CD4-positive, alpha-beta T cell (primary cell): ENCODE measurements around the gene CDH2. TPM values are rescaled to one million over a fixed set of nuclear protein-coding genes. Genes with fewer than 3 reads are reported as not detected.

ENCODE experiments used
- ATAC-seq: fragments of 200-7000 bp; cut with Tn5 transposase; one replicate; pipeline ENCODE4 v1.10.0; 2022; ENCODE audit warnings: mild to moderate bottlenecking; ENCODE audit not compliant: poor library complexity
- CTCF ChIA-PET: fragments of 350-600 bp; sonication (Branson Sonifier 250); formaldehyde crosslinking; loops from one replicate; lab custom pipeline; 2021; ENCODE audit warnings: antibody characterized with exemption, inconsistent platforms; lab: Charles Lee
- POLR2A ChIA-PET: fragments of 350-600 bp; sonication (Branson Sonifier 250); formaldehyde crosslinking; loops from one replicate; lab custom pipeline; 2021; ENCODE audit warnings: antibody characterized with exemption, inconsistent platforms; lab: Charles Lee
- DNase-seq, 14 experiments: peaks; one replicate each; pipeline ENCODE4 v3.0.0-alpha.2; 2013 to 2020; ENCODE audit warnings: mixed read lengths in 2 of 14
- H3K27ac ChIP-seq, 2 donors: one replicate each; pipeline versions ENCODE4 v1.5.1 to v1.7.0; 2013; ENCODE audit warnings: low read length in 2 of 2, low read depth in 1 of 2, mild to moderate bottlenecking in 1 of 2
- H3K27me3 ChIP-seq, 2 experiments: 1 replicate in 1 of 2; 2 replicates in 1 of 2; pipeline versions ENCODE4 v1.6.1 to v1.7.0; 2013; ENCODE audit warnings: low read length in 2 of 2, control low read depth in 1 of 2, mild to moderate bottlenecking in 1 of 2, moderate library complexity in 1 of 2; ENCODE audit not compliant: insufficient read depth in 2 of 2, control insufficient read depth in 1 of 2
- H3K36me3 ChIP-seq: one replicate; pipeline ENCODE4 v1.6.1; 2013; ENCODE audit warnings: low read length, control low read depth; ENCODE audit not compliant: insufficient read depth
- H3K4me1 ChIP-seq: one replicate; pipeline ENCODE4 v1.6.1; 2013; ENCODE audit warnings: low read length, control low read depth; ENCODE audit not compliant: insufficient read depth
- H3K4me3 ChIP-seq: one replicate; pipeline ENCODE4 v1.5.1; 2013; ENCODE audit warnings: mild to moderate bottlenecking, low read length, moderate library complexity
- H3K9me3 ChIP-seq, 2 experiments: 1 replicate in 1 of 2; 2 replicates in 1 of 2; pipeline versions ENCODE4 v1.6.1 to v1.7.0; 2013; ENCODE audit warnings: low read length in 2 of 2, mild to moderate bottlenecking in 2 of 2, control low read depth in 1 of 2, moderate library complexity in 1 of 2; ENCODE audit not compliant: control insufficient read depth in 1 of 2, insufficient read depth in 1 of 2
- H3K27ac Mint-ChIP-seq: one replicate; pipeline ENCODE4 v1.8.0; 2020; ENCODE audit warnings: mixed read lengths
- H3K27me3 Mint-ChIP-seq: one replicate; pipeline ENCODE4 v1.8.0; 2021; ENCODE audit warnings: mixed read lengths
- H3K36me3 Mint-ChIP-seq: one replicate; pipeline ENCODE4 v1.8.0; 2021; ENCODE audit warnings: low read depth, mixed read lengths
- H3K4me1 Mint-ChIP-seq: one replicate; pipeline ENCODE4 v1.8.0; 2021; ENCODE audit warnings: low read depth, mixed read lengths
- H3K4me3 Mint-ChIP-seq: one replicate; pipeline ENCODE4 v1.8.0; 2020; ENCODE audit warnings: mild to moderate bottlenecking, mixed read lengths
- H3K9me3 Mint-ChIP-seq: one replicate; pipeline ENCODE4 v1.8.0; 2020; ENCODE audit warnings: mixed read lengths
- CTCF ChIP-seq: fragments of 200-600 bp; IDR thresholded peaks from one replicate; pipeline ENCODE4 v1.8.0; 2022; ENCODE audit warnings: antibody characterized with exemption, mild to moderate bottlenecking
- intact Hi-C, 2 experiments: fragments of 100-400 bp; cut with DNase I in 1 of 2; cut with micrococcal nuclease in 1 of 2; formaldehyde crosslinking; loops; one replicate each; pipeline versions ENCODE4 v1.15.1 to v1.9.0; 2023 to 2025; cut with DNase I, micrococcal nuclease
- total RNA-seq, 174 experiments: library from RNA in 2 of 174; stranded (reverse) in 2 of 174; gene quantifications; one replicate each; pipeline ENCODE4 v1.2.3 and lab custom pipeline; 2021 to 2026

The CDH2 gene
- total RNA-seq, 2 experiments from 2014 or later: not detected

GRCh38 chr18:27903906-27904305 is 273.0 kb downstream of the CDH2 start:
- Histone ChIP-seq H3K9me3 (peaks cover 3 to 8% of the 10 kb centered on the region in 2 experiments), H3K4me3 (no peak overlapping the region), H3K4me1 (no peaks in the 10 kb centered on the region), H3K27ac (no peak overlapping the region), H3K27me3 (no peaks in the 10 kb centered on the region), H3K36me3 (no peaks in the 10 kb centered on the region)
- H3K27ac Mint-ChIP-seq: no peak overlapping the region
- no peak for TF ChIP-seq CTCF
- H3K36me3 Mint-ChIP-seq: no peaks in the 10 kb centered on the region
- H3K9me3 Mint-ChIP-seq: peaks cover 19% of the 10 kb centered on the region
- CTCF ChIA-PET: no interaction called here
- no peak for ATAC-seq
- no peak overlapping the region for H3K4me3 Mint-ChIP-seq
- POLR2A ChIA-PET: no interaction called here
- H3K4me1 Mint-ChIP-seq: no peaks in the 10 kb centered on the region
- intact Hi-C loops: no loop called here
- H3K27me3 Mint-ChIP-seq: no peaks in the 10 kb centered on the region
- DNase-seq: no peak

- Mint-ChIP-seq H3K27ac (no peak overlapping the region), H3K4me3 (no peak overlapping the region), H3K27me3 (no peaks in the 10 kb centered on the region), H3K9me3 (peaks cover 14% of the 10 kb centered on the region), H3K36me3 (no peaks in the 10 kb centered on the region), H3K4me1 (no peaks in the 10 kb centered on the region)
- Histone ChIP-seq H3K27ac (no peak overlapping the region), H3K4me1 (no peaks in the 10 kb centered on the region), H3K27me3 (no peaks in the 10 kb centered on the region), H3K9me3 (peaks cover 3 to 12% of the 10 kb centered on the region in 2 experiments), H3K4me3 (no peak overlapping the region), H3K36me3 (no peaks in the 10 kb centered on the region)
- intact Hi-C loops: no loop called here
- no peak for DNase-seq
- CTCF ChIA-PET: no interaction called here
- no peak for TF ChIP-seq CTCF
- POLR2A ChIA-PET: no interaction called here
- ATAC-seq: no peak
These were observed 275.3 kb downstream of the CDH2 start for GRCh38 chr18:27901424-27902226.
